GM23338 (cell line): Measurements from ENCODE around the gene KCNJ18.
"Not testable (repeated sequence)": the region's sequence is repeated elsewhere in the genome, so short reads cannot be mapped to it uniquely, and the experiment has no call there.

ENCODE experiments used
- EZH2 ChIP-seq: fragments of 200-600 bp; sonication (generic); IDR thresholded peaks from one replicate; pipeline ENCODE4 v1.8.0; 2017; ENCODE audit warnings: antibody characterized with exemption, mild to moderate bottlenecking, low read depth; ENCODE audit not compliant: unreplicated experiment
- POLR2AphosphoS5 ChIP-seq: IDR thresholded peaks from 2 replicates; pipeline ENCODE4 v1.6.1; 2016; ENCODE audit warnings: antibody characterized with exemption, low read depth

GRCh38 chr17:21744151-21744550 lies 51.8 kb downstream of the KCNJ18 start:
- TF ChIP-seq POLR2AphosphoS5, EZH2: not testable (repeated sequence)
